SH-SY5Y (cell line): ENCODE data around the gene GPC5.

Source experiments
- GATA2 ChIP-seq: IDR thresholded peaks from 2 replicates; pipeline ENCODE4 v1.6.1; 2011; ENCODE audit warnings: mild to moderate bottlenecking, low read depth, low read length
- GATA3 ChIP-seq: IDR thresholded peaks from 2 replicates; pipeline ENCODE4 v1.6.1; 2011; ENCODE audit warnings: low read depth, mild to moderate bottlenecking, low read length, moderate library complexity

The GPC5 gene

DNA sequence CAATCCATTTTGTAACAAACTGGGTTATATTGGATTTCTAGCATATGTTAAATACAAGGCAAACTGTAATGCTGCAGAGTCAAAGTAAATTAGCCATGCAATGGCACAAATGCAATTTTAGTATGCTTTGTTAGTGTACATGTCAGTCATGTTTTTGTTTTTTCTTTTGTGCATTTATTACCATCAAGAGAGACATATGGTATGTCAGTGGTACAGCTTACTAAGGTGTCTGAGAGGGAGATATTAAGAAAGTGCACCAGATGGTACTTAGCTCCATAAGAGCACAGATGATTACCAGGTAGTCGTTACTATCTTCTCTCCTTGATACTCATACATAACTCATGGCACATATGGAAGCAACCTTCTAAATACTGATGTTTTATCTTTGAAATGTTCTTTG lies 550.3 kb downstream of the GPC5 start:
- TF ChIP-seq GATA2, result no peak
- no peak for TF ChIP-seq GATA3

GRCh38 chr13:91950803-91951202 lies 552.4 kb downstream of the GPC5 start:
- TF ChIP-seq GATA3 (no peak), GATA2 (no peak)

GRCh38 chr13:91955546-91956355 lies 557.3 kb downstream of the GPC5 start:
- TF ChIP-seq GATA3 (no peak), GATA2 (no peak)

- TF ChIP-seq GATA2 (no peak), GATA3 (no peak)
These were observed 562.5 kb downstream of the GPC5 start for GRCh38 chr13:91960947-91961346.

DNA sequence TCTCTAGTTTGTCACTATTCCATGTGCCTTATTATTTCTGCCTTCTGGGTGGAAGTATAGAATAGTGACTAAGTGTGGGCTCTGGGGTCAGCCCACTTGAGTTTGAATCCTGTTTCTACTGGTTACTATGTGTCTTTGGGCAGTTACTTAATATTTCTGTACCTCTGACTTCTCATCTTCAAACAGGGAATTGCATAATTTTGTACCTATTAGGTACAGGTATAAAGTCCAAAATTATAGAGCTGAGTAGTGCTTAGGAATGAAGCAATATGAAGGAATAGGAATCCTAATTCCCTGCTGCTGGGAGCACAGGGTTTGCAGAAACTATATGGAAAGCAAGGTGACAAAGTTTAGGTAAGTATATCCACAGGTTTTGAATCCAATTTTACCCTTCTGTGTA lies 564.5 kb downstream of the GPC5 start:
- no peak for TF ChIP-seq GATA2

GRCh38 chr13:91965511-91965910 lies 567.1 kb downstream of the GPC5 start:
- TF ChIP-seq GATA3 (no peak), GATA2 (no peak)

GRCh38 chr13:91978571-91978970 lies 580.1 kb downstream of the GPC5 start:
- no peak for TF ChIP-seq GATA3

DNA sequence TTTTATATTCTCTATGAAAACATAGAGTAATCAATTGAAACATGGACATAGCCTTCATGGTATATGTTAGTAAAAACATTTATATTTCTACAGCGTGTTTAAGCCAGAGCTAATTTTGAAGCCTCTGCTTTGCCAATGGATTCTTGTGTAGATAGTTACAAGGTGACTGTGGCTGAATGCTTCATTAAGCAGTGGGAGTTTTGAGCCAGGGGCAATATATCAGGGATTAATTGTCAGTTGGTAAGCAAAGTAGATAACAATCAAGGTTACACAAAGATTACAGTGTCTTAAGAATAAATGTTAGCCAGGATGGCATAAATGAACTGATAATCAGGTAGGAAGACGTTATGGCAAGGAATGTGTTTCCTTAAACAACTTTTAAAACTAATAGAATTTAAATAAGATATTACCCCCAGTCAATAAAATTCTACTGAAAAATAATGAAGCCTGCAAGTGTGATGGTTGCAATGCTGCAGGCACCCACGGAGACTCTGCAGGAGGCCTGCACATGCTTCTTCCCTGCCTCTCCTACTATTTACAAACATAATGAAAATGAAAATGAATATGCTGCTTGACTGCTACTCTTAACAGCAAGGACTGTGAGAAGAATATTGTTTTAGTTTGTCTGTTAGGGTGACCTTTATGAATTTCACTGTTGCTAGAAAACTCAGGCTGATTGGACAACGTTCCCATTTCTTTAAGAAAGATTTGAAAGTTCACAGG lies 588.5 kb downstream of the GPC5 start:
- TF ChIP-seq GATA3 (no peak), GATA2 (no peak)

GRCh38 chr13:91988331-91988730 lies 589.9 kb downstream of the GPC5 start:
- TF ChIP-seq GATA3 (peak; percentile 65), GATA2 (peak; percentile 62)

- no peak for TF ChIP-seq GATA2
- no peak for TF ChIP-seq GATA3
These were observed 614.4 kb downstream of the GPC5 start for GRCh38 chr13:92012787-92013186.

DNA sequence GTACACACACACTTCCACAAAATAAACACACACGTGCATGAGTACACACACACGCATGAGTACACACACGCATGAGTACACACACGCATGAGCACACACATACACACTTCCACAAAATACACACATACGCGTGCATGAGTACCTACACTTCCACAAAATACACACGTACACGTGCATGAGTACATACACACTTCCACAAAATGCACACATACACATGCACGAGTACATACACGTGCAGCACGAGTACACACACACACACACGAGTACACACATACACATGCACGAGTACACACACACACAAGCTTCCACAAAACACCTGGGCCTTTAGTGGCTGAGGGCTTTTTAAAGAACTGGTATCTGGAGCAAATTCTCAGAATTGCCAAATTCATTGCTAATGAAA lies 619.3 kb downstream of the GPC5 start:
- TF ChIP-seq GATA3 (no peak), GATA2 (no peak)

DNA sequence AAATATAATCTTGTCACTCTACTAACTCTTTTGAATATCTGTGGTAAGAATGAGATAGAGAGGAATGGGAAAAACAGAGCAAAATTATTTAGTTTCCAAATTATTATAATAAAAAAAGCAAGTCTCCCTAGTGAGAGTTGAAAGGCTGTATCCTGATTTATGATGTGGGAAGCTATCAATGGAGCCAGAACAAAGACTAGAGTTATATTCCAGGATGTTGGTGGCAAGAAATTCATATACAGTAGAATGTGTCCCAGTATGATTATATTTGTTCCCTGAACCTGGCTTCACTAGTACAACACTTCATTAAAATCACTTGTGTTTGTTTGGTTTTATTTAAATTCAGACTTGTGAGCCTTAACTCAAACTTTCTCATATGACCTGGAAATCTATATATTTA lies 630.3 kb downstream of the GPC5 start:
- TF ChIP-seq GATA3, result no peak
- TF ChIP-seq GATA2, result no peak

- TF ChIP-seq GATA3, result no peak
- no peak for TF ChIP-seq GATA2
These were observed 631.2 kb downstream of the GPC5 start for GRCh38 chr13:92029641-92030040.

GRCh38 chr13:92038905-92039304 lies 640.5 kb downstream of the GPC5 start:
- TF ChIP-seq GATA3 (no peak), GATA2 (no peak)

DNA sequence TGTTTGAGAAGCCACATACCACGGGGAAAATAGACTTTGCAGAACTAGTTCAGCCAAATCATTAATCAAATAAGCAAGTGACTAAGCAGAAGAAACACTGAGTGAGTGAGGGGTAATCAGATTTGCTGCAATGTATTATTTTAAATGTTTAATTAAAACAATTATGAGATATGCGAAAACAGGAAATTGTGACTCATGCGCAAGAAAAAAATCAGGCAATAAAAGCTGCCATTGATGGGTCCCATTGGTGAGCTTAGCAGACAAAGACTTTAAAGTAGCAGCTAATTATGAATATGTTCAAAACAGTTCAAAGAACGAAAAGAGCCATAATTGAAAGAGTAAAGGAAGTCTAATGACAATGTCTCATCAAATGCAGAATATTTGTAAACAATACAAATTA lies 644.1 kb downstream of the GPC5 start:
- TF ChIP-seq GATA3, result no peak
- no peak for TF ChIP-seq GATA2

GRCh38 chr13:92044351-92044750 lies 645.9 kb downstream of the GPC5 start:
- TF ChIP-seq GATA2, result no peak
- no peak for TF ChIP-seq GATA3

GRCh38 chr13:92054389-92054788 lies 656.0 kb downstream of the GPC5 start:
- TF ChIP-seq GATA3 (no peak), GATA2 (no peak)

DNA sequence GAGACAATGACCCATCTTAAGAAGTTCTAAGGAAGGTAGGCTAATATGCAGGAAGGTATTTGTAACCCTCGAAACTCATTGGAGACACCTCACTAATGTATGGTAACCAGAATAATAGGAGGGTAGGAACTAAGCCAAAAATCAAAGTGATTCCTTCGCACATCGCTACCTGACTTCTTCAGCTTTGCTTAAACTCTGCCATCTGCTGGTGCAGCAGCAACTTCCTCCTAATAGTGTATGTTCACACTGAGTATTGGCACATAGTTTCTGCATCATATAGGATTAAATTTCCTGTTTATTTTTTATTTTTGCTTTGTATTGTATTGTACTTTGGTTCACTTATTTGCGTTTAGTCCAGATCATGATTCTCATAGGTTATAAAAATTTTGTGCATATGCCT lies 676.2 kb downstream of the GPC5 start:
- TF ChIP-seq GATA2 (no peak), GATA3 (no peak)
